SK-N-SH treated with all-trans-retinoic acid at 6 μM for 48 hours (cell line): Measurements from ENCODE around the gene TRAPPC2.

Experiments used
- ATAC-seq: fragments of 200-7000 bp; cut with Tn5 transposase; 3 replicates; pipeline ENCODE4 v1.9.1; 2020; ENCODE audit warnings: mild to moderate bottlenecking, moderate library complexity
- ARNTL ChIP-seq: fragments of 450-650 bp; formaldehyde crosslinking; IDR thresholded peaks from 2 replicates; pipeline ENCODE4 v1.5.0; 2020; ENCODE audit warnings: low read depth, mild to moderate bottlenecking, moderate library complexity, borderline replicate concordance
- BACH2 ChIP-seq: fragments of 250-450 bp; sonication (Bioruptor Pico); IDR thresholded peaks from 2 replicates; pipeline ENCODE4 v1.9.0; 2021; ENCODE audit warnings: mild to moderate bottlenecking, borderline replicate concordance
- CSDC2 ChIP-seq: fragments of 250-450 bp; sonication (Bioruptor Pico); IDR thresholded peaks from 2 replicates; pipeline ENCODE4 v1.5.0; 2020; ENCODE audit warnings: mild to moderate bottlenecking, moderate library complexity
- GLIS3 ChIP-seq: fragments of 250-450 bp; sonication (Bioruptor Pico); IDR thresholded peaks from 2 replicates; pipeline ENCODE4 v1.5.0; 2020; ENCODE audit warnings: mild to moderate bottlenecking, moderate library complexity
- ISL1 ChIP-seq: fragments of 250-450 bp; sonication (Bioruptor Pico); IDR thresholded peaks from 2 replicates; pipeline ENCODE4 v2.1.2; 2022; ENCODE audit warnings: mild to moderate bottlenecking, moderate library complexity
- OSR1 ChIP-seq: fragments of 250-450 bp; sonication (Bioruptor Pico); IDR thresholded peaks from 2 replicates; pipeline ENCODE4 v1.8.0; 2022; ENCODE audit warnings: moderate library complexity, mild to moderate bottlenecking, inconsistent platforms
- PPARA ChIP-seq: fragments of 250-450 bp; sonication (Bioruptor Pico); IDR thresholded peaks from 2 replicates; pipeline ENCODE4 v1.5.0; 2020; ENCODE audit warnings: mild to moderate bottlenecking, borderline replicate concordance
- RARB ChIP-seq: fragments of 250-450 bp; sonication (Bioruptor Pico); IDR thresholded peaks from 2 replicates; pipeline ENCODE4 v1.8.0; 2021; ENCODE audit warnings: mild to moderate bottlenecking, moderate library complexity
- SNAI2 ChIP-seq: fragments of 250-450 bp; sonication (Bioruptor Pico); IDR thresholded peaks from 2 replicates; pipeline ENCODE4 v1.5.0; 2020; ENCODE audit warnings: mild to moderate bottlenecking, moderate library complexity
- TCF4 ChIP-seq: fragments of 250-450 bp; sonication (Bioruptor Pico); IDR thresholded peaks from 2 replicates; pipeline ENCODE4 v1.8.0; 2021; ENCODE audit warnings: mild to moderate bottlenecking, moderate library complexity, borderline replicate concordance
- TOX ChIP-seq: fragments of 250-450 bp; sonication (Bioruptor Pico); IDR thresholded peaks from 2 replicates; pipeline ENCODE4 v1.8.0; 2021; ENCODE audit warnings: mild to moderate bottlenecking, moderate library complexity, borderline replicate concordance
- ZFP3 ChIP-seq: fragments of 250-450 bp; sonication (Bioruptor Pico); IDR thresholded peaks from 2 replicates; pipeline ENCODE4 v1.5.0; 2020; ENCODE audit warnings: mild to moderate bottlenecking, moderate library complexity
- ZFP30 ChIP-seq: fragments of 450-650 bp; formaldehyde crosslinking; IDR thresholded peaks from 2 replicates; pipeline ENCODE4 v1.5.0; 2022; ENCODE audit warnings: mild to moderate bottlenecking, moderate library complexity
- ZNF565 ChIP-seq: fragments of 450-650 bp; formaldehyde crosslinking; conservative IDR thresholded peaks from 2 replicates; pipeline ENCODE4 v1.5.0; 2020; ENCODE audit warnings: low read depth, mild to moderate bottlenecking, moderate library complexity
- ZNF70 ChIP-seq: fragments of 450-650 bp; formaldehyde crosslinking; IDR thresholded peaks from 2 replicates; pipeline ENCODE4 v1.5.0; 2020; ENCODE audit warnings: mild to moderate bottlenecking, moderate library complexity
- ZNF8 ChIP-seq: fragments of 450-650 bp; formaldehyde crosslinking; IDR thresholded peaks from 2 replicates; pipeline ENCODE4 v1.5.0; 2020; ENCODE audit warnings: mild to moderate bottlenecking, moderate library complexity
- TF ChIP-seq, protein P1 (sequence below): fragments of 250-450 bp; sonication (Bioruptor Pico); IDR thresholded peaks from 2 replicates; pipeline ENCODE4 v1.5.1; 2020; ENCODE audit warnings: low read depth, mild to moderate bottlenecking, moderate library complexity
- TF ChIP-seq, protein P2 (sequence below): fragments of 250-450 bp; sonication (Bioruptor Pico); IDR thresholded peaks from 2 replicates; pipeline ENCODE4 v1.8.0; 2020; ENCODE audit warnings: mild to moderate bottlenecking, moderate library complexity, borderline replicate concordance
- TF ChIP-seq, protein P3 (sequence below): fragments of 250-450 bp; sonication (Bioruptor Pico); IDR thresholded peaks from 2 replicates; pipeline ENCODE4 v1.8.0; 2021; ENCODE audit warnings: low read depth, mild to moderate bottlenecking, moderate library complexity, borderline replicate concordance
- TF ChIP-seq, protein P4 (sequence below): fragments of 250-450 bp; sonication (Bioruptor Pico); IDR thresholded peaks from 2 replicates; pipeline ENCODE4 v1.5.1; 2021; ENCODE audit warnings: mild to moderate bottlenecking, moderate library complexity
- TF ChIP-seq, protein P5 (sequence below): fragments of 250-450 bp; sonication (Bioruptor Pico); IDR thresholded peaks from 2 replicates; pipeline ENCODE4 v1.5.0; 2020; ENCODE audit warnings: mild to moderate bottlenecking, moderate library complexity

TRAPPC2 gene

DNA sequence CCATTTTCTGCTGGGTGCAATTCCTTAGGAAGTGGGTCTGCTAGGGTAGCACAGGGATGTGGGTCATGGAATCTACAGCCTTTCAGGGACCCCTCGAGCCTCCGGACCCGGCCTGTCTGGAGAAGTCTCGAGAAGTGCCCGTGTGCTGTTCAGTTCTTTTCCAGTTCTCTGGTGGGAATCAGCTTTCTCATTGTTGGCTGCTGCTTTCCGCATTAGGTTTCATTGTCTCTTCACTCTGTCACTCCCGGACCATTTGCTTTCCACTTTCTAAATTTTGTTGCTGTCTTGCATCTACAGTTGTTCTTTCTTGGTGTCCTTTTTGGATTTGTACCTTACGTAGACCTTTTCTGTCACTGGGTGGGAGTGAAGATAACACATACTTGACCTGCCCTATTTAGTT lies 39.4 kb downstream of the TRAPPC2 start:
- no peak for ATAC-seq
- TF ChIP-seq, protein P1, sequence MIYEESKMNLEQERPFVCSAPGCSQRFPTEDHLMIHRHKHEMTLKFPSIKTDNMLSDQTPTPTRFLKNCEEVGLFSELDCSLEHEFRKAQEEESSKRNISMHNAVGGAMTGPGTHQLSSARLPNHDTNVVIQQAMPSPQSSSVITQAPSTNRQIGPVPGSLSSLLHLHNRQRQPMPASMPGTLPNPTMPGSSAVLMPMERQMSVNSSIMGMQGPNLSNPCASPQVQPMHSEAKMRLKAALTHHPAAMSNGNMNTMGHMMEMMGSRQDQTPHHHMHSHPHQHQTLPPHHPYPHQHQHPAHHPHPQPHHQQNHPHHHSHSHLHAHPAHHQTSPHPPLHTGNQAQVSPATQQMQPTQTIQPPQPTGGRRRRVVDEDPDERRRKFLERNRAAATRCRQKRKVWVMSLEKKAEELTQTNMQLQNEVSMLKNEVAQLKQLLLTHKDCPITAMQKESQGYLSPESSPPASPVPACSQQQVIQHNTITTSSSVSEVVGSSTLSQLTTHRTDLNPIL (CRISPR knock-in tag): no peak
- TF ChIP-seq TOX (CRISPR knock-in tag) (no peak), RARB (CRISPR knock-in tag) (no peak), ISL1 (CRISPR knock-in tag) (no peak), TCF4 (no peak), PPARA (CRISPR knock-in tag) (no peak), ZNF565 (CRISPR knock-in tag) (no peak), BACH2 (CRISPR knock-in tag) (no peak), OSR1 (no peak), ZNF70 (CRISPR knock-in tag) (no peak), SNAI2 (no peak), GLIS3 (no peak), CSDC2 (CRISPR knock-in tag) (no peak), ZNF8 (no peak), ZFP3 (CRISPR knock-in tag) (no peak)
- TF ChIP-seq, protein P2, sequence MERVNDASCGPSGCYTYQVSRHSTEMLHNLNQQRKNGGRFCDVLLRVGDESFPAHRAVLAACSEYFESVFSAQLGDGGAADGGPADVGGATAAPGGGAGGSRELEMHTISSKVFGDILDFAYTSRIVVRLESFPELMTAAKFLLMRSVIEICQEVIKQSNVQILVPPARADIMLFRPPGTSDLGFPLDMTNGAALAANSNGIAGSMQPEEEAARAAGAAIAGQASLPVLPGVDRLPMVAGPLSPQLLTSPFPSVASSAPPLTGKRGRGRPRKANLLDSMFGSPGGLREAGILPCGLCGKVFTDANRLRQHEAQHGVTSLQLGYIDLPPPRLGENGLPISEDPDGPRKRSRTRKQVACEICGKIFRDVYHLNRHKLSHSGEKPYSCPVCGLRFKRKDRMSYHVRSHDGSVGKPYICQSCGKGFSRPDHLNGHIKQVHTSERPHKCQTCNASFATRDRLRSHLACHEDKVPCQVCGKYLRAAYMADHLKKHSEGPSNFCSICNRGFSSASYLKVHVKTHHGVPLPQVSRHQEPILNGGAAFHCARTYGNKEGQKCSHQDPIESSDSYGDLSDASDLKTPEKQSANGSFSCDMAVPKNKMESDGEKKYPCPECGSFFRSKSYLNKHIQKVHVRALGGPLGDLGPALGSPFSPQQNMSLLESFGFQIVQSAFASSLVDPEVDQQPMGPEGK: no peak
- TF ChIP-seq, protein P3, sequence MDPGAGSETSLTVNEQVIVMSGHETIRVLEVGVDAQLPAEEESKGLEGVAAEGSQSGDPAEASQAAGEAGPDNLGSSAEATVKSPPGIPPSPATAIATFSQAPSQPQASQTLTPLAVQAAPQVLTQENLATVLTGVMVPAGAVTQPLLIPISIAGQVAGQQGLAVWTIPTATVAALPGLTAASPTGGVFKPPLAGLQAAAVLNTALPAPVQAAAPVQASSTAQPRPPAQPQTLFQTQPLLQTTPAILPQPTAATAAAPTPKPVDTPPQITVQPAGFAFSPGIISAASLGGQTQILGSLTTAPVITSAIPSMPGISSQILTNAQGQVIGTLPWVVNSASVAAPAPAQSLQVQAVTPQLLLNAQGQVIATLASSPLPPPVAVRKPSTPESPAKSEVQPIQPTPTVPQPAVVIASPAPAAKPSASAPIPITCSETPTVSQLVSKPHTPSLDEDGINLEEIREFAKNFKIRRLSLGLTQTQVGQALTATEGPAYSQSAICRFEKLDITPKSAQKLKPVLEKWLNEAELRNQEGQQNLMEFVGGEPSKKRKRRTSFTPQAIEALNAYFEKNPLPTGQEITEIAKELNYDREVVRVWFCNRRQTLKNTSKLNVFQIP: no peak
- TF ChIP-seq, protein P4, sequence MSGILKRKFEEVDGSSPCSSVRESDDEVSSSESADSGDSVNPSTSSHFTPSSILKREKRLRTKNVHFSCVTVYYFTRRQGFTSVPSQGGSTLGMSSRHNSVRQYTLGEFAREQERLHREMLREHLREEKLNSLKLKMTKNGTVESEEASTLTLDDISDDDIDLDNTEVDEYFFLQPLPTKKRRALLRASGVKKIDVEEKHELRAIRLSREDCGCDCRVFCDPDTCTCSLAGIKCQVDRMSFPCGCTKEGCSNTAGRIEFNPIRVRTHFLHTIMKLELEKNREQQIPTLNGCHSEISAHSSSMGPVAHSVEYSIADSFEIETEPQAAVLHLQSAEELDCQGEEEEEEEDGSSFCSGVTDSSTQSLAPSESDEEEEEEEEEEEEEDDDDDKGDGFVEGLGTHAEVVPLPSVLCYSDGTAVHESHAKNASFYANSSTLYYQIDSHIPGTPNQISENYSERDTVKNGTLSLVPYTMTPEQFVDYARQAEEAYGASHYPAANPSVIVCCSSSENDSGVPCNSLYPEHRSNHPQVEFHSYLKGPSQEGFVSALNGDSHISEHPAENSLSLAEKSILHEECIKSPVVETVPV (CRISPR knock-in tag): no peak

DNA sequence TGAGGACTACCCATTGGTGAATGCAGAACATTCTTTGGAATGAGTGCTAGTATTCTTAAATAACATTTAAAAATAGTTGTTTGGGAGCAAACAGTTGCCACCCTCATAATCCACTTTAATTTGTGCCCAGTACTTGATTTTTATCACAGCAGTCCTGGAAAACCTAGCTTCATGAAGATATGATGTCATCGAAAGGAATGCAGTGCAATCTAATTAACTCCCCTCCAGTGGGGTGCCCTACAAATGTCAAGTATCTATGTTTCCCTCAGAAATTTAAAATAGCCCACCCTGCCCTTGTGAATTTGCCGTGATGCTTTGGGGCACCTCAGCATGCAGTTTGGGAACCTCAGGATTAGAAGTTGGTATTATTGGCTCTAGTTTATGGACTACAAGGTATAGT lies 40.1 kb downstream of the TRAPPC2 start:
- TF ChIP-seq ISL1 (CRISPR knock-in tag): peak; percentile 49
- TF ChIP-seq, protein P1 (CRISPR knock-in tag): peak; percentile 53; the same call in 1 of the 2 replicates
- TF ChIP-seq SNAI2: 0 out of 2 replicates have a peak, but pooled peaks have one; percentile 22
- TF ChIP-seq, protein P5, sequence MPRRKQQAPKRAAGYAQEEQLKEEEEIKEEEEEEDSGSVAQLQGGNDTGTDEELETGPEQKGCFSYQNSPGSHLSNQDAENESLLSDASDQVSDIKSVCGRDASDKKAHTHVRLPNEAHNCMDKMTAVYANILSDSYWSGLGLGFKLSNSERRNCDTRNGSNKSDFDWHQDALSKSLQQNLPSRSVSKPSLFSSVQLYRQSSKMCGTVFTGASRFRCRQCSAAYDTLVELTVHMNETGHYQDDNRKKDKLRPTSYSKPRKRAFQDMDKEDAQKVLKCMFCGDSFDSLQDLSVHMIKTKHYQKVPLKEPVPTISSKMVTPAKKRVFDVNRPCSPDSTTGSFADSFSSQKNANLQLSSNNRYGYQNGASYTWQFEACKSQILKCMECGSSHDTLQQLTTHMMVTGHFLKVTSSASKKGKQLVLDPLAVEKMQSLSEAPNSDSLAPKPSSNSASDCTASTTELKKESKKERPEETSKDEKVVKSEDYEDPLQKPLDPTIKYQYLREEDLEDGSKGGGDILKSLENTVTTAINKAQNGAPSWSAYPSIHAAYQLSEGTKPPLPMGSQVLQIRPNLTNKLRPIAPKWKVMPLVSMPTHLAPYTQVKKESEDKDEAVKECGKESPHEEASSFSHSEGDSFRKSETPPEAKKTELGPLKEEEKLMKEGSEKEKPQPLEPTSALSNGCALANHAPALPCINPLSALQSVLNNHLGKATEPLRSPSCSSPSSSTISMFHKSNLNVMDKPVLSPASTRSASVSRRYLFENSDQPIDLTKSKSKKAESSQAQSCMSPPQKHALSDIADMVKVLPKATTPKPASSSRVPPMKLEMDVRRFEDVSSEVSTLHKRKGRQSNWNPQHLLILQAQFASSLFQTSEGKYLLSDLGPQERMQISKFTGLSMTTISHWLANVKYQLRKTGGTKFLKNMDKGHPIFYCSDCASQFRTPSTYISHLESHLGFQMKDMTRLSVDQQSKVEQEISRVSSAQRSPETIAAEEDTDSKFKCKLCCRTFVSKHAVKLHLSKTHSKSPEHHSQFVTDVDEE (CRISPR knock-in tag): no peak
- peak; percentile 24; the same call in 2 of the 3 replicates for ATAC-seq

DNA sequence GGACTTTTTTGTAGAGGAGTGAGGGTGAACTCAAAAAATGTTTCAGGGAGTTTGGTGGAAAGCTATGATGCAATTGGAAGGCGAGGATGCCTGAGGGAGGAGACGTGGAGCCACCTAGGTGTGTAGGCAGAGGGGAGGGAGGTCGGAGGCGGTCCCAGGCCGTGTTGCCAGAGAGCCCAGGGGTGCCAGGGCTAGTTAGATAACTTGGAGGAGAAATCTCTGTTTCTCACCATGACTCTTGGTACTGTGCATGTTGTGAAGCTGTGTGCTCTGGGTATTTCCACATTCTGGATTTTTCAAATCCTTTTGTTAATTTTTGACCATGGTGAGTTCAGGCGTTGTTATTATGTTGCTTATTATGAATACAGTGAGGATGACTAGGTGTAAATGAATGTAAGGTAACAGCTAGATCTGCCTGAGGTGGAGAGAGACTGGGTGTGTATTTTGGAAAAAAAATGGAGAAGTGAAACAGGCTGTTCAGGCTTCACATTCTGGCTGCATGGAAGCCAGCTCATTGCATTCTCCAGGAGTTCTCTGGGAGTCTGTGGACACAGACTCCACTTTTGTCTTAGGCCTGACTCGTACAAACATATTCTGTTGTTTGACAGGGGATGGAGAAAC lies 41.0 kb downstream of the TRAPPC2 start:
- no peak for ATAC-seq
- TF ChIP-seq ARNTL (CRISPR knock-in tag) (no peak), OSR1 (no peak), SNAI2 (no peak), ISL1 (CRISPR knock-in tag) (no peak), GLIS3 (no peak), TOX (CRISPR knock-in tag) (no peak), ZFP30 (CRISPR knock-in tag) (no peak), ZNF70 (CRISPR knock-in tag) (no peak), ZNF565 (CRISPR knock-in tag) (no peak)
- TF ChIP-seq, protein P4 (CRISPR knock-in tag): no peak
